Mesendoderm (in vitro differentiated cells): ENCODE data around the gene S1PR4.
"Not testable (repeated sequence)": the region's sequence is repeated elsewhere in the genome, so short reads cannot be mapped to it uniquely, and the experiment has no call there.

Experiments used
- DNase-seq: peaks from one replicate; pipeline ENCODE4 v3.0.0; 2013
- H2AK5ac ChIP-seq: 2 replicates; pipeline ENCODE4 v1.6.1; 2013; ENCODE audit warnings: low read length, inconsistent platforms
- H2BK120ac ChIP-seq: 2 replicates; pipeline ENCODE4 v1.6.1; 2013; ENCODE audit warnings: low read depth, mild to moderate bottlenecking, low read length, moderate library complexity, mixed read lengths
- H2BK15ac ChIP-seq: replicated peaks from 2 replicates; pipeline ENCODE4 v1.6.1; 2013; ENCODE audit warnings: low read depth, mild to moderate bottlenecking, moderate library complexity
- H2BK5ac ChIP-seq: 2 replicates; pipeline ENCODE4 v1.6.1; 2013; ENCODE audit warnings: low read length, inconsistent platforms
- H3K18ac ChIP-seq: 2 replicates; pipeline ENCODE4 v1.6.1; 2013; ENCODE audit warnings: mild to moderate bottlenecking, low read length, mixed read lengths
- H3K23ac ChIP-seq: one replicate; pipeline ENCODE4 v1.6.1; 2013; ENCODE audit warnings: low read length
- H3K27ac ChIP-seq: 2 replicates; pipeline ENCODE4 v1.5.1; 2013; ENCODE audit warnings: low read depth, mild to moderate bottlenecking, inconsistent platforms, low read length, moderate library complexity
- H3K27me3 ChIP-seq: 2 replicates; pipeline ENCODE4 v1.6.1; 2013; ENCODE audit warnings: low read length, control low read depth, mild to moderate bottlenecking, inconsistent platforms; ENCODE audit not compliant: insufficient read depth, poor library complexity
- H3K36me3 ChIP-seq: 2 replicates; pipeline ENCODE4 v1.6.1; 2013; ENCODE audit warnings: low read length, inconsistent platforms; ENCODE audit not compliant: control insufficient read depth, insufficient read depth
- H3K4ac ChIP-seq: one replicate; pipeline ENCODE4 v1.6.1; 2013; ENCODE audit warnings: low read depth, mild to moderate bottlenecking, low read length, moderate library complexity
- H3K4me1 ChIP-seq: 2 replicates; pipeline ENCODE4 v1.6.1; 2013; ENCODE audit warnings: low read depth, low read length, inconsistent platforms; ENCODE audit not compliant: control insufficient read depth
- H3K4me2 ChIP-seq: 2 replicates; pipeline ENCODE4 v1.6.1; 2013; ENCODE audit warnings: low read length
- H3K4me3 ChIP-seq: 2 replicates; pipeline ENCODE4 v1.5.1; 2013; ENCODE audit warnings: mild to moderate bottlenecking, low read length
- H3K56ac ChIP-seq: one replicate; pipeline ENCODE4 v1.6.1; 2013; ENCODE audit warnings: low read length
- H3K79me1 ChIP-seq: 2 replicates; pipeline ENCODE4 v1.6.1; 2013; ENCODE audit warnings: low read length, inconsistent platforms
- H3K79me2 ChIP-seq: 2 replicates; pipeline ENCODE4 v1.6.1; 2013; ENCODE audit warnings: mild to moderate bottlenecking, low read length; ENCODE audit not compliant: control insufficient read depth, insufficient read depth
- H3K9ac ChIP-seq: 2 replicates; pipeline ENCODE4 v1.6.1; 2013; ENCODE audit warnings: low read length, inconsistent platforms
- H4K5ac ChIP-seq: one replicate; pipeline ENCODE4 v1.6.1; 2013; ENCODE audit warnings: low read length
- H4K8ac ChIP-seq: one replicate; pipeline ENCODE4 v1.6.1; 2013; ENCODE audit warnings: low read depth, mild to moderate bottlenecking, control low read depth, low read length, moderate library complexity
- WGBS: extraction: QIAGEN DNeasy Blood & Tissue Kit; methylation state at CpG from one replicate; pipeline ENCODE4 v1.1.7; 2013; ENCODE audit warnings: low lambda C conversion rate, missing lambda C conversion rate; ENCODE audit not compliant: insufficient coverage; ENCODE audit errors: extremely low coverage; 5-methylcytosine and 5-hydroxymethylcytosine counted together

Gene S1PR4

GRCh38 chr19:3190921-3191805 lies 12.6 kb downstream of the S1PR4 start:
- H2AK5ac ChIP-seq = no peak overlapping the region
- WGBS = no CpG with 5 or more reads among the region's 46 CpGs
- H3K4ac ChIP-seq = no peak overlapping the region
- H3K4me3 ChIP-seq = no peak overlapping the region
- no peak overlapping the region for H3K56ac ChIP-seq
- H3K79me2 ChIP-seq = peaks cover 53% of the 10 kb centered on the region
- H2BK120ac ChIP-seq = no peak overlapping the region
- H3K4me1 ChIP-seq = peaks cover 3% of the 10 kb centered on the region
- H4K5ac ChIP-seq = no peak overlapping the region
- H3K27me3 ChIP-seq = no peaks in the 10 kb centered on the region
- no peak overlapping the region for H3K27ac ChIP-seq
- H2BK5ac ChIP-seq = no peak overlapping the region
- no peak overlapping the region for H3K23ac ChIP-seq
- DNase-seq = no peak
- no peak overlapping the region for H3K4me2 ChIP-seq
- H3K18ac ChIP-seq = no peak overlapping the region
- H3K9ac ChIP-seq = no peak overlapping the region
- no peak overlapping the region for H4K8ac ChIP-seq
- peaks cover 24% of the 10 kb centered on the region for H3K79me1 ChIP-seq
- no peak overlapping the region for H2BK15ac ChIP-seq
- no peaks in the 10 kb centered on the region for H3K36me3 ChIP-seq

DNA sequence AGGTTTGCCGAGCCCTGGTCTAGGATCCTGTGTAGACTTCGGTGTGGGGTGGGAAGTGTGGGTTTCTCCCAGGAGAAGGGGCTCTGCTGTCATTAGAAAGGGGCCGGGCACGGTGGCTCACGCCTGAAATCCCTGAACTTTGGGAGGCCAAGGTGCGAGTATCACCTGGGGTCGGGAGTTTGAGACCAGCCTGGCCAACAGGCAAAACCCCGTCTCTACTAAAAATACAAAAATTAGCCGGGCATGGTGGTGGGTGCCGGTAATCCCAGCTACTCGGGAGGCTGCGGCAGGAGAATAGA lies 13.2 kb downstream of the S1PR4 start:
- H3K27ac ChIP-seq, H2BK15ac ChIP-seq, H4K5ac ChIP-seq, DNase-seq, H2BK5ac ChIP-seq, H3K4me1 ChIP-seq, H3K56ac ChIP-seq, H3K18ac ChIP-seq, H4K8ac ChIP-seq, H3K4ac ChIP-seq, H2AK5ac ChIP-seq, H3K27me3 ChIP-seq, H3K9ac ChIP-seq, H3K36me3 ChIP-seq, H2BK120ac ChIP-seq, H3K4me3 ChIP-seq, H3K23ac ChIP-seq, H3K4me2 ChIP-seq: not testable (repeated sequence)
- peaks cover 47% of the 10 kb centered on the region for H3K79me2 ChIP-seq
- WGBS = no CpG with 5 or more reads among the region's 12 CpGs
- peaks cover 21% of the 10 kb centered on the region for H3K79me1 ChIP-seq

DNA sequence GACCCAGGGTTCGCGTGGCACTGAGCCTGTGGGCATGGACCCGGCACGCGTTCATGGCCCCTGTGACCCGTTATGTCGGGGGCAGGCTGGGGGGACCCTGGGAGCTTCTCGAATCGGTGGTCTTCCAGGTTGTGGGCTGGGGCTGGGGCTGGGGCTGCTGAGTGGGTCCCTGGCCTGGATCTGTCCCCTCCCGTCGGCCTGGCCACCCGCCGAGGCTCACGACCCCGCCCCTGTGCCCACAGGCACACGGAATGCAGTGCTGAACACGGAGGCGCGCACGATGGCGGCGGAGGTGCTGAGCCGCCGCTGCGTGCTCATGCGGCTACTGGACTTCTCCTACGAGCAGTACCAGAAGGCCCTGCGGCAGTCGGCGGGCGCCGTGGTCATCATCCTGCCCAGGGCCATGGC lies 13.7 kb downstream of the S1PR4 start:
- Histone ChIP-seq H2BK120ac (no peak overlapping the region), H4K5ac (no peak overlapping the region), H3K18ac (no peak overlapping the region), H2BK15ac (no peak overlapping the region), H3K56ac (no peak overlapping the region), H3K27me3 (no peaks in the 10 kb centered on the region), H3K36me3 (no peaks in the 10 kb centered on the region), H4K8ac (no peak overlapping the region), H3K4me2 (no peak overlapping the region), H3K4me1 (no peaks in the 10 kb centered on the region), H2BK5ac (no peak overlapping the region), H3K27ac (no peak overlapping the region), H3K4ac (no peak overlapping the region), H3K23ac (no peak overlapping the region), H2AK5ac (no peak overlapping the region), H3K9ac (no peak overlapping the region), H3K4me3 (no peak overlapping the region), H3K79me2 (peaks cover 42% of the 10 kb centered on the region), H3K79me1 (peaks cover 17% of the 10 kb centered on the region)
- no CpG with 5 or more reads among the region's 32 CpGs for WGBS
- DNase-seq = no peak

- Histone ChIP-seq H2BK15ac (no peak overlapping the region), H3K36me3 (no peaks in the 10 kb centered on the region), H3K79me1 (peaks cover 15% of the 10 kb centered on the region), H3K9ac (no peak overlapping the region), H4K8ac (no peak overlapping the region), H3K18ac (no peak overlapping the region), H3K4me2 (no peak overlapping the region), H3K27ac (no peak overlapping the region), H2AK5ac (no peak overlapping the region), H3K27me3 (no peaks in the 10 kb centered on the region), H3K79me2 (peaks cover 38% of the 10 kb centered on the region), H3K23ac (no peak overlapping the region), H3K4ac (no peak overlapping the region), H3K4me1 (no peaks in the 10 kb centered on the region), H4K5ac (no peak overlapping the region), H2BK5ac (no peak overlapping the region), H3K56ac (no peak overlapping the region), H2BK120ac (no peak overlapping the region), H3K4me3 (no peak overlapping the region)
- no CpG with 5 or more reads among the region's 14 CpGs for WGBS
- DNase-seq = no peak
These were observed 14.1 kb downstream of the S1PR4 start for GRCh38 chr19:3192684-3193083.

- Histone ChIP-seq H3K27ac (no peak overlapping the region), H3K9ac (no peak overlapping the region), H3K36me3 (no peaks in the 10 kb centered on the region), H3K4ac (no peak overlapping the region), H3K23ac (no peak overlapping the region), H3K4me2 (no peak overlapping the region), H3K4me3 (no peak overlapping the region), H3K79me1 (peaks cover 12% of the 10 kb centered on the region), H3K27me3 (no peaks in the 10 kb centered on the region), H2BK120ac (no peak overlapping the region), H4K8ac (no peak overlapping the region), H3K56ac (no peak overlapping the region), H3K4me1 (no peaks in the 10 kb centered on the region), H2BK15ac (no peak overlapping the region), H3K18ac (no peak overlapping the region), H2BK5ac (no peak overlapping the region), H2AK5ac (no peak overlapping the region), H4K5ac (no peak overlapping the region), H3K79me2 (peaks cover 31% of the 10 kb centered on the region)
- DNase-seq = no peak
- no CpG with 5 or more reads among the region's 40 CpGs for WGBS
These were observed 14.9 kb downstream of the S1PR4 start for GRCh38 chr19:3193256-3194105.
